H1 (cell line): ENCODE results near the gene RUVBL1. TPM values are rescaled to one million over a fixed set of nuclear protein-coding genes. Genes with fewer than 3 reads are reported as not detected.

Source experiments
- CTCF ChIA-PET: fragments of 300-600 bp; sonication (Branson Sonifier 250); formaldehyde crosslinking; loops from one replicate; lab custom pipeline; 2021; ENCODE audit not compliant: partially characterized antibody; lab: Charles Lee
- POLR2A ChIA-PET: fragments of 300-600 bp; sonication (Branson Sonifier 250); formaldehyde crosslinking; loops from one replicate; lab custom pipeline; 2021; ENCODE audit warnings: inconsistent platforms; ENCODE audit not compliant: partially characterized antibody; lab: Charles Lee
- DNase-seq, 2 experiments: peaks; one replicate each; pipeline versions ENCODE4 v3.0.0 to v3.0.0-alpha.2; 2010 to 2022; ENCODE audit warnings: low spot score in 2 of 2, low read depth in 1 of 2, mixed read lengths in 1 of 2
- FAIRE-seq: peaks from 2 replicates; lab custom pipeline; 2011; peaks lifted over from hg19 to GRCh38; lab: Jason Lieb, UNC
- H2AFZ ChIP-seq: 2 replicates; pipeline ENCODE4 v1.8.1; 2012; ENCODE audit warnings: low read length, inconsistent platforms
- H2AK5ac ChIP-seq: 2 replicates; pipeline ENCODE4 v1.6.1; 2013; ENCODE audit warnings: low read depth, low read length
- H2BK120ac ChIP-seq: replicated peaks from 2 replicates; pipeline ENCODE3; 2013; ENCODE audit warnings: low read depth, low read length, inconsistent platforms
- H2BK12ac ChIP-seq: 2 replicates; pipeline ENCODE4 v1.6.1; 2013; ENCODE audit warnings: low read depth, low read length
- H2BK15ac ChIP-seq: 2 replicates; pipeline ENCODE4 v1.6.1; 2013; ENCODE audit warnings: low read length
- H2BK20ac ChIP-seq: 2 replicates; pipeline ENCODE4 v1.6.1; 2013; ENCODE audit warnings: low read length
- H2BK5ac ChIP-seq: 2 replicates; pipeline ENCODE4 v1.6.1; 2013; ENCODE audit warnings: low read depth, low read length
- H3K14ac ChIP-seq: 2 replicates; pipeline ENCODE4 v1.6.1; 2013; ENCODE audit warnings: inconsistent platforms; ENCODE audit not compliant: insufficient read length
- H3K18ac ChIP-seq: 2 replicates; pipeline ENCODE4 v1.6.1; 2013; ENCODE audit warnings: low read length; ENCODE audit errors: extremely low read depth
- H3K23ac ChIP-seq: 2 replicates; pipeline ENCODE4 v1.6.1; 2013; ENCODE audit warnings: inconsistent platforms; ENCODE audit not compliant: insufficient read length
- H3K23me2 ChIP-seq: 2 replicates; pipeline ENCODE4 v1.6.1; 2013; ENCODE audit warnings: low read depth, low read length
- H3K27ac ChIP-seq: 2 replicates; pipeline ENCODE4 v1.6.1; 2011; ENCODE audit warnings: low read depth, low read length, inconsistent platforms
- H3K27me3 ChIP-seq, 4 experiments: replicated peaks in 1 of 4; 1 replicate in 1 of 4; 2 replicates in 3 of 4; pipeline versions ENCODE4 v1.6.1 to v1.8.1; 2011 to 2013; ENCODE audit warnings: low read length in 3 of 4, mild to moderate bottlenecking in 3 of 4, inconsistent platforms in 2 of 4, mixed read lengths in 2 of 4, moderate library complexity in 1 of 4; ENCODE audit not compliant: control insufficient read depth in 3 of 4, insufficient read depth in 3 of 4; ENCODE audit errors: extremely low read depth in 1 of 4
- H3K36me3 ChIP-seq, 4 experiments: 2 replicates each; pipeline versions ENCODE4 v1.6.1 to v1.8.1; 2011 to 2013; ENCODE audit warnings: mild to moderate bottlenecking in 4 of 4, low read length in 3 of 4, moderate library complexity in 2 of 4, control low read depth in 1 of 4, inconsistent platforms in 1 of 4; ENCODE audit not compliant: insufficient read depth in 4 of 4, control insufficient read depth in 2 of 4
- H3K4ac ChIP-seq: replicated peaks from 2 replicates; pipeline ENCODE3; 2013; ENCODE audit warnings: low read length, low read depth, mixed read lengths, inconsistent platforms; ENCODE audit not compliant: insufficient read length
- H3K4me1 ChIP-seq, 4 experiments: replicated peaks in 1 of 4; 1 replicate in 1 of 4; 2 replicates in 3 of 4; pipeline versions ENCODE4 v1.6.1 to v1.8.1; 2011 to 2013; ENCODE audit warnings: low read length in 3 of 4, inconsistent platforms in 2 of 4, mixed read lengths in 1 of 4; ENCODE audit not compliant: insufficient read depth in 4 of 4, control insufficient read depth in 3 of 4
- H3K4me2 ChIP-seq, 2 experiments: 2 replicates each; pipeline versions ENCODE4 v1.6.1 to v1.8.1; 2011 to 2013; ENCODE audit warnings: low read depth in 2 of 2, low read length in 2 of 2, control low read depth in 1 of 2, inconsistent platforms in 1 of 2, mild to moderate bottlenecking in 1 of 2; ENCODE audit not compliant: insufficient read depth in 1 of 2
- H3K4me3 ChIP-seq, 4 experiments: fragments of 200-600, 300-600 bp in 1 of 4; sonication (generic), shearing (Covaris generic), sonication (Bioruptor Twin) in 1 of 4; 2 replicates each; pipeline versions ENCODE4 v1.5.1 to v1.8.1; 2011 to 2016; ENCODE audit warnings: low read length in 4 of 4, low read depth in 3 of 4, control low read depth in 2 of 4, inconsistent platforms in 2 of 4, mild to moderate bottlenecking in 2 of 4, mixed read lengths in 1 of 4, moderate library complexity in 1 of 4; ENCODE audit not compliant: insufficient read depth in 2 of 4; ENCODE audit errors: extremely low read depth in 1 of 4
- H3K56ac ChIP-seq: replicated peaks from 2 replicates; pipeline ENCODE3; 2013; ENCODE audit warnings: low read depth, mild to moderate bottlenecking, mixed read lengths, low read length, inconsistent platforms; ENCODE audit not compliant: insufficient read length
- H3K79me1 ChIP-seq: 2 replicates; pipeline ENCODE4 v1.6.1; 2013; ENCODE audit warnings: low read depth, low read length, control low read depth
- H3K79me2 ChIP-seq, 2 experiments: 2 replicates each; pipeline versions ENCODE4 v1.6.1 to v1.8.1; 2012 to 2013; ENCODE audit warnings: low read length in 2 of 2, mild to moderate bottlenecking in 2 of 2, inconsistent platforms in 1 of 2; ENCODE audit not compliant: insufficient read depth in 2 of 2, control insufficient read depth in 1 of 2
- H3K9ac ChIP-seq, 4 experiments: replicated peaks in 1 of 4; 1 replicate in 1 of 4; 2 replicates in 3 of 4; pipeline versions ENCODE4 v1.6.1 to v1.8.1; 2011 to 2013; ENCODE audit warnings: low read depth in 3 of 4, low read length in 3 of 4, control low read depth in 2 of 4, mild to moderate bottlenecking in 2 of 4, moderate library complexity in 2 of 4, inconsistent platforms in 1 of 4; ENCODE audit errors: extremely low read depth in 1 of 4
- H3K9me3 ChIP-seq, 2 experiments: 2 replicates each; pipeline versions ENCODE4 v1.6.1 to v1.8.1; 2012 to 2013; ENCODE audit warnings: mild to moderate bottlenecking in 2 of 2, moderate library complexity in 2 of 2, control low read depth in 1 of 2, inconsistent platforms in 1 of 2, low read depth in 1 of 2, low read length in 1 of 2, mixed read lengths in 1 of 2; ENCODE audit not compliant: insufficient read depth in 2 of 2
- H4K20me1 ChIP-seq, 2 experiments: replicated peaks in 1 of 2; 2 replicates each; pipeline versions ENCODE3 to v1.8.1; 2011 to 2013; ENCODE audit warnings: inconsistent platforms in 2 of 2, low read length in 2 of 2, mild to moderate bottlenecking in 1 of 2; ENCODE audit not compliant: insufficient read depth in 2 of 2, control insufficient read depth in 1 of 2
- H4K5ac ChIP-seq: 2 replicates; pipeline ENCODE4 v1.6.1; 2013; ENCODE audit warnings: low read length, low read depth, mixed read lengths, inconsistent platforms; ENCODE audit not compliant: insufficient read length
- H4K8ac ChIP-seq: 2 replicates; pipeline ENCODE4 v1.8.0; 2013; ENCODE audit warnings: mild to moderate bottlenecking, moderate library complexity, low read length, inconsistent platforms; ENCODE audit not compliant: insufficient read depth; ENCODE audit errors: extremely low read depth
- H4K91ac ChIP-seq: replicated peaks from 2 replicates; pipeline ENCODE3; 2013; ENCODE audit warnings: low read length, mixed read lengths, inconsistent platforms; ENCODE audit not compliant: insufficient read length
- CEBPB ChIP-seq: IDR thresholded peaks from 2 replicates; pipeline ENCODE4 v1.6.1; 2012; ENCODE audit warnings: low read depth, low read length
- CTBP2 ChIP-seq: IDR thresholded peaks from 2 replicates; pipeline ENCODE4 v1.7.0; 2011; ENCODE audit warnings: borderline replicate concordance, mild to moderate bottlenecking, moderate library complexity, mixed read lengths, low read length; ENCODE audit not compliant: insufficient read depth, insufficient read length
- FOSL1 ChIP-seq: IDR thresholded peaks from 2 replicates; pipeline ENCODE4 v1.6.1; 2011; ENCODE audit warnings: mild to moderate bottlenecking, low read depth, low read length, moderate library complexity; ENCODE audit not compliant: insufficient read depth
- WGBS, 2 experiments: shearing (Covaris generic) in 1 of 2; methylation state at CpG; one replicate each; pipeline versions ENCODE4 v1.1.6 to v1.1.7; 2013 to 2015; ENCODE audit warnings: low lambda C conversion rate in 2 of 2, mixed read lengths in 2 of 2, inconsistent platforms in 1 of 2, low coverage in 1 of 2, missing lambda C conversion rate in 1 of 2; ENCODE audit not compliant: insufficient replicate concordance in 2 of 2, insufficient coverage in 1 of 2, insufficient read length in 1 of 2; ENCODE audit errors: extremely low coverage in 1 of 2, missing lambda C conversion rate in 1 of 2; 5-methylcytosine and 5-hydroxymethylcytosine counted together
- polyA plus RNA-seq, 7 experiments: library from polyadenylated mRNA; depleted of rRNA in 3 of 7; stranded (reverse) in 5 of 7; unstranded in 2 of 7; fragments of >200 nt in 5 of 7; fragments of 200-250 nt in 2 of 7; gene quantifications; 1 replicate in 5 of 7; 2 replicates in 1 of 7; 4 replicates in 1 of 7; pipeline versions ENCODE4 v1.2.1 to v1.2.3, GENCODE V29; 2011 to 2013; ENCODE audit warnings: missing spikeins in 2 of 7, mixed read lengths in 2 of 7
- total RNA-seq: library from RNA; stranded (reverse); fragmentation: NEBNext Ultra II Directional; extraction: Animal tissue kit (Norgen Biotek cat#: 25700); gene quantifications from 2 replicates; pipeline ENCODE4 v1.2.1, GENCODE V29; 2021

The RUVBL1 gene
- total and polyA plus RNA-seq, 2 of the 8 experiments (the other 6 are each of a cell fraction or from before 2014, with no cell fraction given): 112 to 135 TPM

GRCh38 chr3:128060473-128061381, 62.9 kb downstream of the RUVBL1 start:
- no peak overlapping the region for H3K4me2 ChIP-seq
- peaks cover 31 to 88% (median 78%) of the 10 kb centered on the region in 4 experiments for H3K36me3 ChIP-seq
- FAIRE-seq (no peak), DNase-seq (no peak)
- no peak overlapping the region for H3K4ac ChIP-seq
- no peak overlapping the region for H2AFZ ChIP-seq
- no peak overlapping the region for H2BK20ac ChIP-seq
- POLR2A ChIA-PET: no interaction called here
- no peaks in the 10 kb centered on the region for H3K79me1 ChIP-seq
- no peak overlapping the region for H3K9ac ChIP-seq
- no peak overlapping the region for H3K4me3 ChIP-seq
- no peaks in the 10 kb centered on the region for H3K23me2 ChIP-seq
- no peak overlapping the region for H2BK120ac ChIP-seq
- WGBS, 2 experiments: 88% methylated on average over 11 of the region's 11 CpGs; no CpG with 5 or more reads in 1 of the 2 experiments
- H3K14ac ChIP-seq: no peak overlapping the region
- peaks cover 4 to 13% of the 10 kb centered on the region in 2 experiments for H4K20me1 ChIP-seq
- H3K4me1 ChIP-seq: no peaks in the 10 kb centered on the region
- H3K18ac ChIP-seq: no peak overlapping the region
- H3K23ac ChIP-seq: no peak overlapping the region
- no peak overlapping the region for H2AK5ac ChIP-seq
- CTCF ChIA-PET: interaction anchor here (1.2 to 6.8 kb wide), 2 partner anchors 8 to 53 kb away, joined by 4 to 62 read pairs; no protein-coding TSS in a partner anchor
- no peak overlapping the region for H3K27ac ChIP-seq
- H2BK15ac ChIP-seq: no peak overlapping the region
- no peaks in the 10 kb centered on the region for H3K9me3 ChIP-seq
- no peak overlapping the region for H2BK5ac ChIP-seq
- no peaks in the 10 kb centered on the region for H3K27me3 ChIP-seq
- H2BK12ac ChIP-seq: no peak overlapping the region
- H4K8ac ChIP-seq: no peak overlapping the region; the same call in 1 of the 2 replicates
- H4K5ac ChIP-seq: no peak overlapping the region
- no peak overlapping the region for H4K91ac ChIP-seq
- H3K56ac ChIP-seq: no peak overlapping the region
- no peaks in the 10 kb centered on the region for H3K79me2 ChIP-seq
- no peak for TF ChIP-seq CTBP2
- TF ChIP-seq FOSL1: no peak
- TF ChIP-seq CEBPB: no peak
